Lower lobe of right lung (tissue), 2 donors: Measurements from ENCODE around the gene RCSD1. TPM values are rescaled to one million over a fixed set of nuclear protein-coding genes. Genes with fewer than 3 reads are reported as not detected.
A peak's percentile ranks its signal among the peaks of the same experiment; 100 is the strongest.

Source experiments
- ATAC-seq, 2 donors: fragments of 200-7000 bp; cut with Tn5 transposase; one replicate each; pipeline ENCODE4 v1.9.1; 2020 to 2022; ENCODE audit warnings: mild to moderate bottlenecking in 2 of 2, moderate library complexity in 2 of 2
- DNase-seq: peaks from one replicate; pipeline ENCODE4 v3.0.0-alpha.2; 2020
- H3K27ac ChIP-seq: fragments of 200-600 bp; one replicate; pipeline ENCODE4 v1.8.0; 2022
- H3K27me3 ChIP-seq: fragments of 200-600 bp; one replicate; pipeline ENCODE4 v1.8.0; 2022; ENCODE audit warnings: low read depth
- H3K36me3 ChIP-seq: fragments of 200-600 bp; one replicate; pipeline ENCODE4 v1.8.0; 2022; ENCODE audit warnings: mild to moderate bottlenecking
- H3K4me1 ChIP-seq: fragments of 200-600 bp; one replicate; pipeline ENCODE4 v1.8.0; 2022
- H3K4me3 ChIP-seq: fragments of 200-600 bp; one replicate; pipeline ENCODE4 v1.8.0; 2022; ENCODE audit warnings: mild to moderate bottlenecking
- H3K9me3 ChIP-seq: fragments of 200-600 bp; one replicate; pipeline ENCODE4 v1.8.0; 2022
- intact Hi-C: fragments of 100-400 bp; cut with DNase I; formaldehyde crosslinking; loops from one replicate; pipeline ENCODE4 v1.11.0; 2022
- total RNA-seq: library from RNA; stranded (reverse); fragmentation: NEBNext Ultra II Directional; extraction: Animal tissue kit (Norgen Biotek cat#: 25700); gene quantifications from one replicate; pipeline ENCODE4 v1.2.1, GENCODE V29; 2021
- TF ChIP-seq, protein P1 (sequence below): fragments of 200-600 bp; IDR thresholded peaks from one replicate; pipeline ENCODE4 v1.8.0; 2022; ENCODE audit warnings: antibody characterized with exemption, mild to moderate bottlenecking
- donor health status: DM: no; HTN: yes; CAD: no; lungs with severe emphysema.

The RCSD1 gene
- total RNA-seq, 1 donor from 2014 or later = 20.7 TPM

DNA sequence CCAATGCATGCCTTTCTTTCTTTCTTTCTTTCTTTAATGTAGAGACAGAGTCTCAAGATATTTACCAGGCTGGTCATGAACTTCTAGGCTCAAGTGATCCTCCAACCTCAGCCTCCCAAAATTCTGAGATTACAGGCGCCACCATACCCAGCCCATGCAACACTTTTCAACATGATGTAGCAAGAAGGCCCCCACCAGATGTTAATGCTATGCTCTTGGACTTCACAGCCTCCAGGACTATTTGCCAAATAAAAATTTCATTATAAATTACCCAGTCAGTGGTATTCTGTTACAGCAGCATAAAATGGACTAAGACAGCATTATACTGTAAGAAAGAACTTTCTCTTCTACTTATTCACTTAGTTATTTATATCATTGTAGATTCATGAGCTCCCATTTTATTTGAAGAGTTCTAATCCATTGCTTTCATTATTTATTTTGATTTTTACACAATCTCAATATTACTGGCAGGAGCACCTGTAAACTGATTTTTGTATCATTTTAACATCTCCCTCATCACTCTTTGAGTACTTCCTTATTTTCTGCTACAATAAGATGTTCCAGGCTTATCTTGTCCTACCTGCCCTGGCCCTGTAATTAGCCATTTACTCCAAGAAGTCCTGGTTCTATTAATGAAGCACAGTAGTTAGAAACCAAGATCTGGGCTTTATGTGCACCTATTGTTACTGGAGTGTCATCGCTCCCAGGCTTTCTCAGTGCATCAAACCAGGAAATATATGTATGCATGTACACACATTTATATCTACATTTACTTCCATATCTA is 4.8 kb upstream of the RCSD1 start:
- Histone ChIP-seq H3K27me3 (no peaks in the 10 kb centered on the region), H3K36me3 (no peaks in the 10 kb centered on the region), H3K4me3 (no peak overlapping the region), H3K9me3 (no peaks in the 10 kb centered on the region), H3K4me1 (peaks cover 26% of the 10 kb centered on the region), H3K27ac (no peak overlapping the region)
- DNase-seq (no peak), ATAC-seq (no peak)
- intact Hi-C loops = no loop called here
- TF ChIP-seq, protein P1, sequence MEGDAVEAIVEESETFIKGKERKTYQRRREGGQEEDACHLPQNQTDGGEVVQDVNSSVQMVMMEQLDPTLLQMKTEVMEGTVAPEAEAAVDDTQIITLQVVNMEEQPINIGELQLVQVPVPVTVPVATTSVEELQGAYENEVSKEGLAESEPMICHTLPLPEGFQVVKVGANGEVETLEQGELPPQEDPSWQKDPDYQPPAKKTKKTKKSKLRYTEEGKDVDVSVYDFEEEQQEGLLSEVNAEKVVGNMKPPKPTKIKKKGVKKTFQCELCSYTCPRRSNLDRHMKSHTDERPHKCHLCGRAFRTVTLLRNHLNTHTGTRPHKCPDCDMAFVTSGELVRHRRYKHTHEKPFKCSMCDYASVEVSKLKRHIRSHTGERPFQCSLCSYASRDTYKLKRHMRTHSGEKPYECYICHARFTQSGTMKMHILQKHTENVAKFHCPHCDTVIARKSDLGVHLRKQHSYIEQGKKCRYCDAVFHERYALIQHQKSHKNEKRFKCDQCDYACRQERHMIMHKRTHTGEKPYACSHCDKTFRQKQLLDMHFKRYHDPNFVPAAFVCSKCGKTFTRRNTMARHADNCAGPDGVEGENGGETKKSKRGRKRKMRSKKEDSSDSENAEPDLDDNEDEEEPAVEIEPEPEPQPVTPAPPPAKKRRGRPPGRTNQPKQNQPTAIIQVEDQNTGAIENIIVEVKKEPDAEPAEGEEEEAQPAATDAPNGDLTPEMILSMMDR = no peak

DNA sequence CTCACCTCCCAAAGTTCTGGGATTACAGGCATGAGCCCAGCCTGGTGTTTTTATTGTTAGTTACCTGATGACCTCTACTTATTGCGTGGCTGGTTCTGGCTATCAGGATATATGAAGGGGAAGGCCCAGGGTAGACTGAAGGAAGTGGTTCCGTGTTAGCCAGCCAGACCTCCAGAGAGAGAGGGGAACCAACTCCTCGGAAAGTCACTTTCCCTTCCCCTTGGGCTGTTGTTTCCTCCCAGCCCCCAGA is 2.5 kb upstream of the RCSD1 start:
- no peaks in the 10 kb centered on the region for H3K9me3 ChIP-seq
- no peaks in the 10 kb centered on the region for H3K27me3 ChIP-seq
- intact Hi-C loops = no loop called here
- no peak overlapping the region for H3K4me3 ChIP-seq
- peak overlapping the region; percentile 92 for H3K27ac ChIP-seq
- H3K36me3 ChIP-seq = no peaks in the 10 kb centered on the region
- DNase-seq (no peak), ATAC-seq (peak; percentile 46 to 50)
- H3K4me1 ChIP-seq = peaks cover 26% of the 10 kb centered on the region
- TF ChIP-seq, protein P1 = no peak

DNA sequence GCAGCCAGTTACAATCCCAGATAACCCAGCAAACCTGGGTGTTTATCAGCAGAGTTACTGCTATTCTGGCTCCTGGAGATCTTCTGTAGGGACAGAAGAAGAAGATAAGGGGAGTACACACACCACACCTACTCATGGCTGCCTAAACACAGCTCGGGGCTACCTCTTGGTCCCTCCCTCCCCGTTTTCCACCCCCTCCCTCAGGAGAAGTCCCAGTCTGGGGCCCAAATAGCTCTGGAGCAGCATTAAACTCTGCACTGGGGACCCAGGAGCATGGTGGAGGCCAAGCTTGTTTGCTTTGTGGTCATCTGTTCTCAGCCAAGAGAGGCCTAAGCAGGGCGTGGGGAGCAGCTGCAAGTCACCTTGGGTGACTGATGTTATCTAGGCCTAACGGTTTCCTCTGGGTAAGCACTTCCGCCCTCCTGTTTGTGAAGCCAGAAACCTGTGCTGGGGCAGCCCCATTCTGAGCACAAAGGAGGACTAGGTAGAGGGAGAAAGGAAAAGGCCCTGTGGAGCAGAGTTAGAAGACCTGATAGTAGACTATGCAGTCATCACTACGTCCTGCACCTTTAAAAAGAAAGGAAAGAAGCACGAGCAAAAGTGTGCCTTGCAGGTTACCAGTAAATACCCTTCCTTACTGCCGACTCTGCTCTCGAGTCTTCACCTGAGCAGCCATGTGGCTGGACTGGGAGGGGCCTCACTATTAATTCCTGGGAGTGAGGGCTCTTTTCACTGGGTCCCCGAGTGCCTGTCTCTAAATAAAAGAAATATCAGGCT is 2.0 kb upstream of the RCSD1 start:
- H3K27me3 ChIP-seq = no peaks in the 10 kb centered on the region
- no peaks in the 10 kb centered on the region for H3K36me3 ChIP-seq
- H3K4me3 ChIP-seq = no peak overlapping the region
- H3K27ac ChIP-seq = peak overlapping the region; percentile 92
- no peaks in the 10 kb centered on the region for H3K9me3 ChIP-seq
- intact Hi-C loops = no loop called here
- TF ChIP-seq, protein P1 = no peak
- peaks cover 31% of the 10 kb centered on the region for H3K4me1 ChIP-seq
- DNase-seq = no peak
- peak; percentile 49 to 64 for ATAC-seq

DNA sequence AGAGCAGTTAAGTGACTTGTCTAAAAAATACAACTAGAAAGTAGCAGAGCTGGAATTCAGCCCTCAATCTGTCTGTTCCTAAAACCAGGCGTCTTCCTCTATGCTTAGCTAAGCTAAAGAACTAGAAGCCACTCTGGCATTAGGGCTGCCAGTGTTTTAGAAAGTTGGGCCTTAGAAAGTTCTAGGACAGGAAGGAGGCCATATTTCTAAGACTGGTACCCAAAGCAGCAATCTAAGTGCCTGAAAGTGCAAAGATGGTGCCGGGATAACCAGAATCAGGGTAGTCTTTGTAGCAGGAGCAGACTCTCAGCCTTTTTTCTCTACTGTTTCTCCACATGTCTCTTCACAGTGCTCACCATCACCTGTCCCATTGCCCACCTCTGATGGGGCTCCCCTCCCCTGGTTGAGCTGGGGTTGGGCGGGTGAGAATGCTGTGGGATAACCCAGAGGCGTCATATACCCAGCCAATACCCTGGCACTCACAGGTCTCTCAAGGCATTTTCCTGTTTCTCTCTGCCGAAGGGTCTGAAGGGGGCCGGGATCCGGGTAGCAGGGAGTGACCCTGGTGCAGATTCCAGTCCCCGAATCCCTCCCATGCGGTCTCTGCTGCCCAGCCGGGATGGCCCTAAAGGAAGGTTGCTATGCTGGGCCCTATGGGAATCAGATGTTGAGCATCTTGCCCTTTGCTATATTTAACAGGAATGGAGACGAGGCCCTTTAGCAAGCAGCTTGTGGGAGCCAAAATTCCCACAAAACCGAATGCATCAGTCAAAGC is 1.1 kb upstream of the RCSD1 start:
- Histone ChIP-seq H3K4me3 (peak overlapping the region; percentile 73), H3K27me3 (no peaks in the 10 kb centered on the region), H3K9me3 (no peaks in the 10 kb centered on the region), H3K36me3 (no peaks in the 10 kb centered on the region), H3K4me1 (peaks cover 39% of the 10 kb centered on the region), H3K27ac (peak overlapping the region; percentile 92)
- intact Hi-C loops = no loop called here
- TF ChIP-seq, protein P1 = no peak
- DNase-seq (no peak), ATAC-seq (no peak)

DNA sequence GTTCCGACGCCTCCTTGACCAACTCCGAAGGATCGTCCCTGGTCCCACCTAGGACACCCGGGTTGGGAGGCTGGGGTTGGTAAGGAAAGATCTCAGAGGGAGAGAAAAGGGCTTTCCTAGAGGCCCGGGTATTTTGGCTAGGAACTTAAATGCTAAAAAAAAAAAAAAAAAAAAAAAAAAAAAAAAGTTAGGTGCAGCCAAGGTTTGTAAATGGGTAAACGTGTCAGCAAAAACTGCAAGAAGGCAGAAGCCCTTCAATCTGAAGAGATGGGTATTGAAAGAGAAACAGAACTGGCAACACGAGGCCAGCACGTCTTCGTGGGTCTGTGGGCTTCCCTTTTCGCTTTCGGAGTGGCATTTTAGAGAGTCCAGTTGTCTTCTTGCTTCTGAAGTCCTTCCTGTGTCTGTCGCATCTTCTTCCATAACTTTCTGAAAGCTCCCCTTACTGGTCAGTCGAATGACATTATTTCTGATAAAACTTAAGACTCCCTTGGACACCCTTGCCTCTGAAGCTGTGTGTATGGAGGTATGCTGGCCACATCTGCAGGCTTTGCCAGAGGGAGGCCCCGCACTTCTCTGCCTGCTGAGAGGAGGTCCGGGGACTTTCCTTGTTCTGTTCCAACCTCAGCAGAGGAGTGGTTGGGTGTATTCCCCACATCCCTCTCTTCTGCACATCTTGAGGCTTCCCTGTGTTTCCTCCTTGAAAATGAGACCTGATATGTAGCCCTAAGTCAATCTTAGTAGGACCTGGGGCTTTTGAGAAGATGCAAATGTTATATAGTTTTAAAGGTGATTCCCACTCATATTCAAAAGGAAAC is 745 bp downstream of the RCSD1 start:
- TF ChIP-seq, protein P1 = no peak
- no peaks in the 10 kb centered on the region for H3K27me3 ChIP-seq
- DNase-seq (no peak), ATAC-seq (peak in 1 of 2 donors; percentile 40)
- no peaks in the 10 kb centered on the region for H3K9me3 ChIP-seq
- no peaks in the 10 kb centered on the region for H3K36me3 ChIP-seq
- H3K27ac ChIP-seq = peak overlapping the region; percentile 92
- peak overlapping the region; percentile 73 for H3K4me3 ChIP-seq
- H3K4me1 ChIP-seq = peaks cover 57% of the 10 kb centered on the region
- intact Hi-C loops = no loop called here
